GM12892 (cell line): ENCODE results near the gene PLAU.

ENCODE experiments used
- POLR2A ChIP-seq: IDR thresholded peaks from 2 replicates; pipeline ENCODE4 v1.6.1; 2011; ENCODE audit warnings: low read depth, low read length, control low read depth
- POLR2AphosphoS5 ChIP-seq: IDR thresholded peaks from 2 replicates; pipeline ENCODE4 v1.6.1; 2011; ENCODE audit warnings: low read depth, low read length, control low read depth
- TAF1 ChIP-seq: IDR thresholded peaks from 2 replicates; pipeline ENCODE4 v1.6.1; 2011; ENCODE audit warnings: low read depth, mild to moderate bottlenecking, control low read depth, low read length, borderline replicate concordance

DNA sequence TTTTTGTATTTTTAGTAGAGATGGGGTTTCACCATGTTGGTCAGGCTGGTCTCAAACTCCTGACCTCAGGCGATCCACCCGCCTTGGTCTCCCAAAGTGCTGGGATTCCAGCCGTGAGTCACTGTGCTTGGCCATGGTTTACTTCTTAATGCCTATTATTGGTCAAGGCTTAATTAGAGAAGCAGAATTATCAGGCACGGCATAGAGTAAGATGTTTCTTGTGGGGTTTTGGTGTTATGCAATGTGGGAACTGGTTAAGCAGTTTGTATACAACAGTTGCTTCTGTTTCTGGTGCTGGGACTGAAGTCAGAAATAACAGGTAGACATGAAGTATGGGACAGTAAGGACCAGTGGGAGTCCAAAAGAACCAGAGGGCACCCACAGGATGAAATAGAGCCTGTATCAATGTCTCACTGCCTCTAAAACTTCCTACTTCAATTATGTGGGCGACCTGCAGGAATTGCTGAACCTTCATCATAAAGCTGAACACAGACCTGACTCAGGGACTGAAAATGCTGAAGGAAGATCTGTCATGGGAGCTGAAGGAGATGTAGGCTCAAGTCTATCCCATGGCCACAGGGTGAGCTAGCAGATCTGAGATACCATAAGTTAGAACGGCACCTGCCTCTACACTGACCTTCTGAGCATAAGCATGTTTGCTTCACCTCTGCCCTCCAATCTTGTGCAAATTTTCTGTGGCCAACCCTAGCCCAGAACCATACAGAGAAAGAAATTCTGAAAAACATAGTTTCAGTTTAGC lies 48.7 kb downstream of the PLAU start:
- TF ChIP-seq POLR2AphosphoS5, result no peak
- no peak for TF ChIP-seq POLR2A
- no peak for TF ChIP-seq TAF1
